Activated CD4-positive, alpha-beta T cell treated with anti-CD3 and anti-CD28 coated beads, Interleukin-2, amount 50 U/mL, for 48 hours (primary cell): ENCODE results near the gene PCBP4.

ENCODE experiments used
- DNase-seq, 2 experiments: peaks; one replicate each; pipeline ENCODE4 v3.0.0-alpha.2; 2020

Gene PCBP4

GRCh38 chr3:51970606-51971300 lies 3.5 kb upstream of the PCBP4 start:
- DNase-seq = no peak

GRCh38 chr3:51969841-51970240 lies 2.6 kb upstream of the PCBP4 start:
- no peak for DNase-seq

- DNase-seq = no peak
These were observed 1.8 kb upstream of the PCBP4 start for GRCh38 chr3:51968883-51969678.

GRCh38 chr3:51968170-51968775 lies 1.0 kb upstream of the PCBP4 start:
- no peak for DNase-seq

- DNase-seq = no peak
These were observed 301 bp downstream of the PCBP4 start for GRCh38 chr3:51966922-51967383.

GRCh38 chr3:51966486-51966885 lies 768 bp downstream of the PCBP4 start:
- no peak for DNase-seq

- DNase-seq = no peak
These were observed 1.2 kb downstream of the PCBP4 start for GRCh38 chr3:51966016-51966415.

GRCh38 chr3:51964521-51964920 lies 2.7 kb downstream of the PCBP4 start:
- no peak for DNase-seq

GRCh38 chr3:51963951-51964451 lies 3.3 kb downstream of the PCBP4 start:
- no peak for DNase-seq

- DNase-seq = no peak
These were observed 4.3 kb downstream of the PCBP4 start for GRCh38 chr3:51962854-51963530.

GRCh38 chr3:51961602-51962569 lies 5.4 kb downstream of the PCBP4 start:
- no peak for DNase-seq

- no peak for DNase-seq
These were observed 6.2 kb downstream of the PCBP4 start for GRCh38 chr3:51961011-51961410.

- no peak for DNase-seq
These were observed 6.9 kb downstream of the PCBP4 start for GRCh38 chr3:51960386-51960785.

- DNase-seq = no peak
These were observed 7.6 kb downstream of the PCBP4 start for GRCh38 chr3:51959651-51960050.

- DNase-seq = no peak
These were observed 8.4 kb downstream of the PCBP4 start for GRCh38 chr3:51958603-51959521.

GRCh38 chr3:51957520-51958205 lies 9.6 kb downstream of the PCBP4 start:
- no peak for DNase-seq

- peak; percentile 30 to 55 for DNase-seq
These were observed 11.1 kb downstream of the PCBP4 start for GRCh38 chr3:51955893-51956770.

GRCh38 chr3:51955175-51955892 lies 11.9 kb downstream of the PCBP4 start, which contains the start of gene GPR62:
GPR62 (plus strand) TSS chr3:51955381; CDS start chr3:51955653, 272 bp downstream.
- no peak for DNase-seq
